ENCODE results near the gene PRKAR1B. TPM values are rescaled to one million over a fixed set of nuclear protein-coding genes. Genes with fewer than 3 reads are reported as not detected.
A peak's percentile ranks its signal among the peaks of the same experiment; 100 is the strongest.

Gene PRKAR1B
- total and polyA plus RNA-seq, 10 donors: 9.9 to 39.5 (median 23.5) TPM

DNA sequence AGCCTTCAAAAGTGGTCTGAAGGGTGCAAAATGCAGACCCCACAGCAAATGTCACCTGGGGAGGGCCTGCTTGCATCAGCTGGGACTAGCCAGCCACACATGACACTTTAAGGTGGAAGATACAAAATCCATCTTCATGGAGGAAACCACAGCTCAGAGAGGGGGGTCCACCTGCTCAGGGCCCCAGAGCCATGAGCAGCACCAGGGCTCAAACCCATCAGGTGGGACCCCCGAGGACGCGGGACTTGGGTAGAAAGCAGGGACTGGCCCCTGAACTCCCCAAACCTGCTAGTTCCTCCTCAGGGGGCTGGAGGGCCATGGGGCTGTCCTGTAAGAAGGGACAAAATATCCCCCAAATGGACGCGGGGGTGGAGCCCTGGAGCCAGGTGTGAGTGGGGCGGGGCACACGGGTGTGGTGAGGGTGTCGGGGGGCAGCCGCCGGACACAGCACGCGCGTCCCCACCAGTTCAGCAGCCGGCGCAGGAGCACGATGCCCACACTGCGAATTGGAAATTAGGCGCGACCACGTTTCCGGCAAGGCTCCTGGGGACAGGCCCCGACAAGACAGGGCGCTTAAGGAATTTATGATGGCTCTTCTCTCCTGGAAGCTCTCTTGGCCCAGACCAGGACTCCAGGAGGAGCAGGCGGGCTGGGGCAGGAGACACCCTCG lies 215.5 kb downstream of the PRKAR1B start:
- Histone ChIP-seq H3K36me3 (peaks cover 0 to 72% (median 11%) of the 10 kb centered on the region in 6 donors), H3K27ac (no peak overlapping the region), H3K27me3 (replicated peaks in 1 of 7) (peaks cover 0 to 20% (median 4%) of the 10 kb centered on the region in 7 donors), H3K4me1 (peaks cover 0 to 42% (median 22%) of the 10 kb centered on the region in 6 donors), H3K4me3 (no peak overlapping the region), H3K9me3 (no peaks in the 10 kb centered on the region)
- TF ChIP-seq, protein P1, sequence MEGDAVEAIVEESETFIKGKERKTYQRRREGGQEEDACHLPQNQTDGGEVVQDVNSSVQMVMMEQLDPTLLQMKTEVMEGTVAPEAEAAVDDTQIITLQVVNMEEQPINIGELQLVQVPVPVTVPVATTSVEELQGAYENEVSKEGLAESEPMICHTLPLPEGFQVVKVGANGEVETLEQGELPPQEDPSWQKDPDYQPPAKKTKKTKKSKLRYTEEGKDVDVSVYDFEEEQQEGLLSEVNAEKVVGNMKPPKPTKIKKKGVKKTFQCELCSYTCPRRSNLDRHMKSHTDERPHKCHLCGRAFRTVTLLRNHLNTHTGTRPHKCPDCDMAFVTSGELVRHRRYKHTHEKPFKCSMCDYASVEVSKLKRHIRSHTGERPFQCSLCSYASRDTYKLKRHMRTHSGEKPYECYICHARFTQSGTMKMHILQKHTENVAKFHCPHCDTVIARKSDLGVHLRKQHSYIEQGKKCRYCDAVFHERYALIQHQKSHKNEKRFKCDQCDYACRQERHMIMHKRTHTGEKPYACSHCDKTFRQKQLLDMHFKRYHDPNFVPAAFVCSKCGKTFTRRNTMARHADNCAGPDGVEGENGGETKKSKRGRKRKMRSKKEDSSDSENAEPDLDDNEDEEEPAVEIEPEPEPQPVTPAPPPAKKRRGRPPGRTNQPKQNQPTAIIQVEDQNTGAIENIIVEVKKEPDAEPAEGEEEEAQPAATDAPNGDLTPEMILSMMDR (IDR thresholded peaks at IDR 0.05 in 8 of 11, conservative IDR thresholded peaks at IDR 0.05 in 3 of 11): no peak
- TF ChIP-seq POLR2AphosphoS5 (IDR thresholded peaks at IDR 0.05): peak in 1 of 3 donors; percentile 23
- WGBS, 5 donors: 88 to 96% (median 92%) methylated on average over 20 to 25 of the region's 25 CpGs
- DNase-seq: peak; percentile 63
- intact Hi-C loops (cut with DNase I; ENCODE audit: low total_unique reads): no loop called here

DNA sequence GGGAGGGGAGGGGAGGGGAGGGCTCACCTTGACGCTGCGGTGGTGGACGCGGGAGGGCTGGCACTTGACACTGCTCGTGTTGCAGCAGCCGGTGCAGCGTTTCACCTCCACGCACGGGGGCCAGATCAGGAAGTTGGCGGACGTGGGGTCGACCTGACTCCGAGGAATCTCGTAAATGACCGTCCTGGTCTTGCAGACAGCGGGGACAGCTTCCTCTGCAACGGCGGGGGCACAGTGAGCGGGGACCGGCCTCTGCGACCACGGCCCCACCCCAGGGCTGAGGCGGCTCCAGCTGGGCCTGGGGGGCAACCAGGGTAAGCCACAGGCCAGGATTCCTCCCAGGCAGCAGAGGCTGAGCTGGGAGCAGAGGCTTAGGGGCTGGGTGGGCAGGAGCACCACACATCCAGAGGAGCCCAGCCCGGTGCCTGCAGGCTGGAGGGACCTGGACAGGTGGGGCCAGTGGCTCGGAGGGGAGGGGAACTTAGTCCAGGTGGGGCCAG lies 216.2 kb downstream of the PRKAR1B start:
- intact Hi-C loops (cut with DNase I; ENCODE audit: low total_unique reads): no loop called here
- H3K27ac ChIP-seq: no peak overlapping the region
- no peaks in the 10 kb centered on the region for H3K9me3 ChIP-seq
- H3K36me3 ChIP-seq: peaks cover 0 to 80% (median 11%) of the 10 kb centered on the region in 6 donors
- H3K27me3 ChIP-seq (replicated peaks in 1 of 7): peaks cover 0 to 12% (median 0%) of the 10 kb centered on the region in 7 donors
- no peak overlapping the region for H3K4me3 ChIP-seq
- peak; percentile 64 for DNase-seq
- TF ChIP-seq, protein P1 (IDR thresholded peaks at IDR 0.05 in 8 of 11, conservative IDR thresholded peaks at IDR 0.05 in 3 of 11): no peak
- TF ChIP-seq POLR2A (IDR thresholded peaks at IDR 0.05): no peak
- no peak for TF ChIP-seq POLR2AphosphoS5 (IDR thresholded peaks at IDR 0.05)
- WGBS, 5 donors: 79 to 89% (median 81%) methylated on average over 22 to 25 of the region's 25 CpGs
- H3K4me1 ChIP-seq: peaks cover 0 to 34% (median 15%) of the 10 kb centered on the region in 6 donors

DNA sequence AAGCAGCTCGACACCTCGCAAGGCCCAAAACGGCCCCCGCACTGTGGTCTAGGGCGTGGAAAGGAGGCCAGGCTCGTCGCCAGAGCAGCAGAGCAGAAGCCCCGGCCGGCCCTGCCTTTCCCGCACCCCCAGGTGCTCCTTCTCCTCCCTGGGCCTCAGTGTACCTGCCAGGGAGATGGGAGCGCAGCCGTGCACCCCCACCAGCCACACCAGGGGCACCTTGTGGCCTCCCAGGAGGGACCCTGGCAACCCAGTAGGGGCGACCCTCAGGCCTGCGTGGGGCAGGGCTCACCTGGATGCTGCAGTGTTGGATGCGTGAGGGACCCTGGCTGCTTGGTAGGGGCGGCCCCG lies 217.0 kb downstream of the PRKAR1B start:
- DNase-seq: peak; percentile 65
- WGBS, 5 donors: 85 to 91% (median 87%) methylated on average over 14 to 17 of the region's 17 CpGs

More for the DNA sequence above, 217.0 kb downstream of the PRKAR1B start:
- Histone ChIP-seq H3K36me3 (peaks cover 0 to 87% (median 11%) of the 10 kb centered on the region in 6 donors), H3K9me3 (no peaks in the 10 kb centered on the region), H3K27ac (no peak overlapping the region), H3K27me3 (replicated peaks in 1 of 7) (peaks cover 0 to 5% (median 0%) of the 10 kb centered on the region in 7 donors), H3K4me3 (no peak overlapping the region), H3K4me1 (peaks cover 0 to 27% (median 12%) of the 10 kb centered on the region in 6 donors)
- TF ChIP-seq, protein P1 (IDR thresholded peaks at IDR 0.05 in 8 of 11, conservative IDR thresholded peaks at IDR 0.05 in 3 of 11): no peak
- no peak for TF ChIP-seq POLR2A (IDR thresholded peaks at IDR 0.05)
- TF ChIP-seq POLR2AphosphoS5 (IDR thresholded peaks at IDR 0.05): no peak
- intact Hi-C loops (cut with DNase I; ENCODE audit: low total_unique reads): no loop called here
